A172 (cell line): ENCODE data around the gene ITPKC. TPM values are rescaled to one million over a fixed set of nuclear protein-coding genes. Genes with fewer than 3 reads are reported as not detected.

Source experiments
- DNase-seq: peaks from one replicate; pipeline ENCODE4 v3.0.0-alpha.2; 2015; ENCODE audit warnings: low spot score
- total RNA-seq: library from RNA; depleted of rRNA; stranded (reverse); fragments of >200 nt; shearing (Covaris generic); gene quantifications from 2 replicates; pipeline ENCODE4 v1.2.3, GENCODE V29; 2014

ITPKC gene
- total RNA-seq, 1 experiment from 2014 or later = 9.2 TPM

GRCh38 chr19:40740747-40741146 is 23.8 kb downstream of the ITPKC start:
- no peak for DNase-seq

GRCh38 chr19:40741527-40742390 is 24.8 kb downstream of the ITPKC start:
- DNase-seq = no peak

GRCh38 chr19:40742477-40742876 is 25.6 kb downstream of the ITPKC start:
- no peak for DNase-seq

GRCh38 chr19:40742886-40743285 is 26.0 kb downstream of the ITPKC start:
- DNase-seq = no peak

- DNase-seq = no peak
Measured at GRCh38 chr19:40743926-40744325, 27.0 kb downstream of the ITPKC start.

GRCh38 chr19:40744554-40745401 is 27.9 kb downstream of the ITPKC start:
- DNase-seq = no peak

- DNase-seq = no peak
Measured at GRCh38 chr19:40745402-40745780, 28.5 kb downstream of the ITPKC start.

- DNase-seq = no peak
Measured at GRCh38 chr19:40747536-40747935, 30.6 kb downstream of the ITPKC start.

- peak; percentile 100 for DNase-seq
Measured at GRCh38 chr19:40750058-40750873, 33.4 kb downstream of the ITPKC start, which contains the start of gene ACTMAP. Gene ACTMAP (minus strand): TSS chr19:40750477. CDS start chr19:40749803, 674 bp downstream.

GRCh38 chr19:40750874-40751537 is 34.1 kb downstream of the ITPKC start, which contains the start of gene SNRPA:
Gene SNRPA (plus strand): TSS chr19:40751203. CDS start chr19:40751409, 206 bp downstream.
- DNase-seq = peak; percentile 98

- no peak for DNase-seq
Measured at GRCh38 chr19:40752257-40752781, 35.4 kb downstream of the ITPKC start.

GRCh38 chr19:40754611-40755247 is 37.8 kb downstream of the ITPKC start:
- no peak for DNase-seq

- no peak for DNase-seq
Measured at GRCh38 chr19:40755248-40755624, 38.3 kb downstream of the ITPKC start.

- no peak for DNase-seq
Measured at GRCh38 chr19:40755791-40756190, 38.9 kb downstream of the ITPKC start.

GRCh38 chr19:40756502-40757110 is 39.7 kb downstream of the ITPKC start:
- no peak for DNase-seq

GRCh38 chr19:40758491-40758890 is 41.6 kb downstream of the ITPKC start:
- DNase-seq = no peak

- DNase-seq = no peak
Measured at GRCh38 chr19:40759352-40759751, 42.4 kb downstream of the ITPKC start.

GRCh38 chr19:40762754-40763470 is 46.0 kb downstream of the ITPKC start:
- no peak for DNase-seq

GRCh38 chr19:40763526-40763925 is 46.6 kb downstream of the ITPKC start:
- no peak for DNase-seq
